HG03103 (cell line): ENCODE measurements around the gene USP28.

Experiments used
- ATAC-seq: cut with Tn5 transposase; IDR thresholded peaks from one replicate; pipeline ENCODE4 v1.9.1; 2021; ENCODE audit warnings: low read depth; ENCODE audit not compliant: unreplicated experiment

USP28 gene

DNA sequence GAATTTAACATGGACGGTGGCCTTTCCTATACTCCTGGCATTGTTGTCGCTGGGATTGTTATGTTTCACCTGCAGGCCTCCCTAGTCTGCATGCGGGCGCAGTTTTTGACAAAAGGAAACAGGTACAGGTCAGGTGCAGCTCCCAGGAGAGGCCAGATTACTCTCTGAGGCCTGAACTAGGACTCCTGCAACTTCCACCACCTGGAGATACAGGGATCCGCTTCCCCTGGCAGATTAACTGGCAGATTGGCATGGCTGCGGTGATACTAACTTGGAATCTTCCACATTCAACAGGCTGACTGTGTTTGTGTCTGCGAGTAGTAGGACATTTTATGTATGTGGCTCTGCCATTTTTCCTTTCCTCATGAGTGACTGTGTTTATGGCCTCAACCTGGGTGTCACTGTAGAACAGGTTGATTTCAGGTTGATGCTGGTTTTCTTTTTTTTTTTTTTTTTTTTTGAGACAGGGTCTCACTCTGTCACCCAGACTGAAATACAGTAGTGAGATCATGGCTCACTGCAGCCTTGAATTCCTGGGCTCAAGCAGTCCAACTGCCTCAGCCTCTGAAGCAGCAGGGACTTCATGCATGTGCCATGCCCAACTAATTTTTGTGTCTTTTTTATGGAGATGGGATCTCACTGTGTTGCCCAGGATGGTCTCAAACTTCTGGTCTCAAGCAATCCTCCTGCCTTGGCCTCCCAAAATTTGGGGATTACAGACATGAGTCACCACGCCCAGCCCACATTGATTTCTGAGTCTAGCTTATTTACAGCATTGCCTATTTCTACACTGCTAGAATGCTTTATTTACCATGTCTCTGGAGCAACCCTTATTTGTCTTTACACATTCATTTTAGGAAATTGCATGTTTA is 1.7 kb upstream of the USP28 start:
- no peak for ATAC-seq

DNA sequence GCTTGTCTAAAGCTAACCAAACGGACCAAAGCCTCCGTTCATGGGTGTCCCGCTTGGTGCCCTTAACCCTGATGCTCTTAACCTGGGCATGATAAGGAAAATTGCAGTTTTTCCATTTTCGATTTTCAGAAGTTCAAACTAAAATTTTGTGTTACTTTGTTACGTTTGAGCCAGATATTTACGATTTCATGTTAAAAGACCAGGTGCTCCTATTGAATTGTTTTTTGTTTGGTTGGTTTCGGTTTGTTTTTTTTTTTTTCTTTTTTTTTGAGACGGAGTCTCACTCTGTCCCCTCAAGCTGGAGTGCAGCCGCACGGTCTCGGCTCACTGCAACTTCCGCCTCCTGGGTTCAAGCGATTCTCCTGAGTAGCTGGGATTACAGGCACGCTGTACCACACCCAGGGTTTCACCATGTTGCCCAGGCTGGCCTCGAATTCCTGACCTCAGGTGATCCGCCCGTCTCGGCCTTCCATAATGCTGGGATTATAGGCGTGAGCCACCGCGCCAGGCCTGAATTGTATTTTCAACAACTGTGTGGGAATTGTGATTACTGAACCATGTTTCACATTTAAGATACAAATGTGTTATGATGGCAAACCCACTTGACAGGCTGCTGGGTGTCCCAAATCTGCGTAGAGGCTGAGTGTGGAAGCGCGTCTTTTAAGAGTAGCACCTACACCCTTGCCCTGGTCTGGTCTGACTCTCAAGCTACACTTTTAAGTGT is 864 bp upstream of the USP28 start:
- ATAC-seq: no peak

DNA sequence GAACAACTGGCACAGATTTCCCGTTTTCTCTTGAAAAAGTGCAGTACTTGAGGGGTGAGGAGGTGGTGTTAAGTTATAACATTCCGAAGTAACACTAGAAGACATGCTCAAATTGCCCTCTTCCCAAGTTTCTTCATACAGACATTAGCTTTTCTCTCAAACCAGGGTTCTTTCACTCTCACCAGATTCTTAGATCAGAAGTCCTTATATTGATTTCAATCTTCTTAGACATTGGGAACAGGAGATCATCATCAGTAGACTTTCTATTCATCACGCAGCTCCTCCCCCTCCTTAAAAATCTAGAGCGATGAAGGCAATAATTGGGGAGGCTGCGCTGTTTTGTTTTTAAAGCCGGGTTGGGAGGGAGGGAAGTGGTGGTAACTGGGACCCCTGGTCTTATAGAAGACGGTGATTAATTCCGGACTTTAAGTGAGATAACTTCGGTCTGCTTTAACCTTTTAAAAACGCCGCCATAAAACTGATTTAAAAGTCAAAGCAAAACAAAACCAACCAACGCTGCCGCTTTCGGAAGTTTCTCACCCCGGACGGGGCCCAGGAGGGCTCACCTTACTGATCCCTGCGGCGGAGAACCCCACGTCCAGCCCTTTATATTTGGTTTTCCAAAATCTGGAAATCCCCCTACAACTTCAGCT is 665 bp downstream of the USP28 start:
- ATAC-seq: peak; percentile 31

GRCh38 chr11:113874096-113874495 is 1.3 kb downstream of the USP28 start:
- ATAC-seq: no peak

DNA sequence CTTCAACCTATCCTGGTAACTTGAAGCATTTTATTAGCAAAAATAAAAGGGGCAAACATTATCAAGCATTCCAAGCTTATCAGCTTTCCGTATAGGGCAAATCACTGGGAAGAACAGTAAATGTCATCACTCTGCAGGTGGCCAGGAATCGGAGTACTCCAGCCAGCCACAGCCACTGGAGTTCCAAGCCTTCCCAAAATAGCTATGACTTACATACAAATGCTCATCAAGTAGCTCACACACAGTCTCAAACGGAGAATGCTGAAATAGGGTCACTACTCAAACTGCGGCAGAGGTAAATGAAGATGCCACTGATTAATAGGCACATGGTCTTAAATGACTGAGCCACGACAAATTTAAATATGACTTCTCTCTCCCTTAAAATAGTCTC is 2.1 kb downstream of the USP28 start:
- no peak for ATAC-seq

DNA sequence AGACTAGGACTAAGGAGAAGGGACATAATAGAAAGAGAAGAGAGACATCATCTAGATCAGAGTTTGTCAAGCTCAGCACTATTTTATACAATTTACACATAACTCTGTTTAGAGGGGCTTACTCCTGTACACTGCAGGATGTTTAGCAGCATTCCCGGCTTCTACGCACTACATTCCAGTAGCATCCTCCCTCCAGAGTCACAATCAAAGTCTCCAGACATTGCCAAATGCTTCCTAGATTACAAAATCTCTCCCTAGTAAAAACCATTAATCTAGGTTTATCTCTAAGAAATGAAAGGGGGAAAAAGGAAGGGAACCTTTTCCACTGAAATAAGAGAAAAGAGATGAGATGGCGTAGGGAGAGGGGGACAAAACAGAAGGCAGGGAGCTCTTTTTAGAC is 4.0 kb downstream of the USP28 start:
- no peak for ATAC-seq

DNA sequence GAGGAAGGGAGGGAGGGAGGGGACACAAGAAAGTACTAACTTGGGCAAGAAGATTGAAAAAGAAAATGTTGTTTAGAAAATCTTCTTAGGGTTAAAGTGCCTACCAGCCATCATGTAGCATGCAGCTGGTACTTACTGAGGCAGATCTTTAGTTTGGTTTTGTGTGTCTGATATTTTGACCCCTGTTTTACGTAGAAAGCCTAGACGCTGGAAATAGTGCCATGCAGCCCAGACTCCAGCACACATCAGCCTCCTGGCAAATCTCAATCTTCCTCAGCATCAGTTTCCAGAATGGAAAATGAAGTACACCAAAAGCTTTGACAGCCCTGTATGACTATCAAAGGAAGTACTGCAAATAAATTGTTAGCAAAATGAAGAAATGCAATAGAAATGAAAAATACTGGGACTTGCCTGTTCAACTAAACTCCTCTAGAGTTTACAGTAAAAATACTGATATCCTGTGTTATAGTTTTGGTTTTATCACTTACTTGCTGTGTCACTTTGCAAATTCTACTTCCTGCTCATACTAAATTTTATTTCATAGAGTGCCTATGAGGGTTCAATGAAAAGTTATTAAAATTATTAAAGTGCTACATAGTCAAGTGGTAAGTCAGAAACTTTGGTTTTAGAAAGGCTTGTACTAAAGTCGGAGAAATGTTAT is 7.4 kb downstream of the USP28 start:
- ATAC-seq: no peak

DNA sequence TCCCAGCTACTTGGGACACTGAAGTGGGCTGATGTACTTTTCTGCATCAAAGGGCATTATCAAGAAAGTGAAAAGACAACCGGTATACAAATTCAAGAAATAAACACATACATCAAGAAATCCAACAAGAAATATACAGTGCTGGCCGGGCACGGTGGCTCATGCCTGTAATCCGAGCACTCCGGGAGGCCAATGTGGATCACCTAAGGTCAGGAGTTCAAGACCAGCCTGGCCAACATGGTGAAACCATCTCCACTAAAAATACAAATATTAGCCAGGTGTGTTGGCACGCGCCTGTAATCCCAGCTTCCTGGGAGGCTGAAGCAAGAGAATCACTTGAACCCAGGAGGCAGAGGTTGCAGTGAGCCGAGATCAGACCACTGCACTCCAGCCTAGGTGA is 9.5 kb downstream of the USP28 start:
- no peak for ATAC-seq

DNA sequence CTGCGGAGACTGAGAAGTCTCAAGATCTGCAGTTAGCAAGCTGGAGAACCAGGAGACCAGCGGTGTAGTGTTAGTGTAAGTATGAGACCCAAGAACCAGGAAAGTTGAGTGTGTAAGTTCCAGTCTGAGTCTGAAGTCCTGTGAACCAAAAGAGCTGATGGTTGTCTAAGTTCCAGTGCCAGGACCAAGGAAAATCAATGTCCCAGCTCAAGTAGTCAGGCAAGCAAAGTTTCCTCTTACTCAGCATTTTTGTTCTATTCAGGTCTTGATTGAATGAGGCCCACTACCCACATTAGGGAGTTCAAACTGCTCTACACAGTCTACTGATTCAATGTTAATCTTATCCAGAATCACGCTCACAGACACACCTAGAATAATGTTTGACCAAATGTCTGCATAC is 11.0 kb downstream of the USP28 start:
- ATAC-seq: no peak

- no peak for ATAC-seq
These were observed 12.9 kb downstream of the USP28 start for GRCh38 chr11:113862435-113862834.

GRCh38 chr11:113859665-113860064 is 15.7 kb downstream of the USP28 start:
- no peak for ATAC-seq

DNA sequence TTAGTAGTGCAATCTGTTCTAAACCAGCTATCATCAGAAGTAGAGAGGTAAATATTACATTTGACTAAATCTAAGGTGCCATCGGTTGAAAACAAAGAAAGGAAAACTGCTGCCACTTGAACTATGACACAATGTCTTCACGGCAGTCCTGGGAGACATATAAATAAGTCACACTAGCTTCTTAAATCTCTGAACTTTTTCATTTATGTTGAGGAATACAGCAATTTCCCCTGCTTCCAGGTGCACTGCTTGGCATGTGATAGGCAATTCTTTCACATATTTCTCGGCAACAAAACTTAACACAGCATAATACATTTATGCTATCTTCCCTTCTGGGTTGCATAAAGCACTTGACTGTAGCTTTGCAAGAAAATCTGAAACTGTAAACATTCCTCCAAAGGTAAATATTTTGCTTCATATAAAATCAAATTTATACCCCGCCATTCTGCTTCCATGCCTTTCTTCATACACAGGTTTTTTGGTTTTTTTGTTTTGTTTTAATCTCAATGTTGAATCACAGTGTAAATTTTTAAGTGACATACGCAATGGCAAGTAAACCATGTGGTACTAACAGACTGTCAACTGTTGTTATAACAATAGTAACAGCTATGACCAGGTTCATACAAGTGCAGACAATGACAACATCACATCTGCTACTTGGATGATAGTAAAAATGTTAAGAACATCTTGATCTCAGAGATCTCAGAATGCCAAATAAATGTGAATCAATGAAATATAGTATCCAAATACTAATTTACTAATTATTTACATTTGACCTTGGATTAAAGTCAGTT is 18.2 kb downstream of the USP28 start:
- ATAC-seq: no peak

GRCh38 chr11:113855803-113856202 is 19.6 kb downstream of the USP28 start:
- ATAC-seq: no peak

- no peak for ATAC-seq
These were observed 25.2 kb downstream of the USP28 start for GRCh38 chr11:113850188-113850587.

GRCh38 chr11:113849713-113850112 is 25.7 kb downstream of the USP28 start:
- ATAC-seq: no peak

DNA sequence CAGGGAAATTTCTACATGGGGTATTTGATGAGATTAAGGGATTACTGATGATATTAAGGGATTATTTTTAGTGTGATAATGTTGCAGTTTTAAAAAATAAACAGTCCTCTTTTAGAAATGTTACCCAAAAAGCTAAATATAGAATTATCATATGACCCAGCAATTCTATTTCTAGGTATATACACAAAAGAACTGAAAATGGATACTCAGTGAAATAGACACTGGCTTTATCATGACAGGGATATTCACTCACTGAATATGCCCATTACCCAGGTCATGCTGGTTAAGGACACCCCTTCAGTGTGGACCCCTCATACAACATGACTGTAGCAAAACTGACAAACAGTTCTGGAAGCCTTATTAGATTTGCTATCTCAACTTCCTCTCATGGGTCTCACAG is 27.8 kb downstream of the USP28 start:
- ATAC-seq: no peak

DNA sequence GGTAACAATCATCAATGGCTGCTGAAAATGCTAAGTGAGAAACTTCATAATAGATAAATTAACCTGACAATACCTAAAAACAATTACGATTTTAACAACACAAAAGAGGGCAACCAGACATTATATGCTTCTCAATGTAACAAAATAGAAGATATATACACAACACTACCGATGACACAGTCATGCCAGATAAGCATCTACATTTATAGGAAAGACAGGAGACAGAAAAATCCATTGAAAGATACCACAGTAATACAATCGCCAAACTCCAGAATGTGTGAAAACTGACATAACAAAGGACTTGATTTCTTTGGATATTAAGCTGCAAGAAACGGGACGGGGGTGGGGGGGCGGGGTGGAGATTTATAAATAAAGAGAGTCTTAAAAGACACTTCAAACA is 28.3 kb downstream of the USP28 start:
- no peak for ATAC-seq

DNA sequence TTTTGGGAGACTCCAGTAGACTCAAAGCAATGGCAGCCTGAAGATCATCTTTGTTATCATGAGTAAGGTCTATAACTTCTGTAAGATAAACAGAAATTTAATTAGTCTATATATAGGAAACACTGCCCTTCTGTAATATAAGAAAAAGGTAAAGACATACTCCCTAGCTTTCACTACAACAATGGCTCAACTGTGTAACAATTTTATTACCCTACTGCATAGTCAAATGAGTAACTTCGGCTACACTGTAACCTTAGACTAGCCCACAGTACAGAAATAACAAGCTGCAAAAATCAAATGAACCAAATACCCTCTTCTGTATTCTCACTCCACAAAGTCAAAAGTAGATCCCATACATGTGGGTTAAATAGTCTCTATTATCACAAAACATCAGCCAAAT is 33.7 kb downstream of the USP28 start:
- ATAC-seq: no peak

DNA sequence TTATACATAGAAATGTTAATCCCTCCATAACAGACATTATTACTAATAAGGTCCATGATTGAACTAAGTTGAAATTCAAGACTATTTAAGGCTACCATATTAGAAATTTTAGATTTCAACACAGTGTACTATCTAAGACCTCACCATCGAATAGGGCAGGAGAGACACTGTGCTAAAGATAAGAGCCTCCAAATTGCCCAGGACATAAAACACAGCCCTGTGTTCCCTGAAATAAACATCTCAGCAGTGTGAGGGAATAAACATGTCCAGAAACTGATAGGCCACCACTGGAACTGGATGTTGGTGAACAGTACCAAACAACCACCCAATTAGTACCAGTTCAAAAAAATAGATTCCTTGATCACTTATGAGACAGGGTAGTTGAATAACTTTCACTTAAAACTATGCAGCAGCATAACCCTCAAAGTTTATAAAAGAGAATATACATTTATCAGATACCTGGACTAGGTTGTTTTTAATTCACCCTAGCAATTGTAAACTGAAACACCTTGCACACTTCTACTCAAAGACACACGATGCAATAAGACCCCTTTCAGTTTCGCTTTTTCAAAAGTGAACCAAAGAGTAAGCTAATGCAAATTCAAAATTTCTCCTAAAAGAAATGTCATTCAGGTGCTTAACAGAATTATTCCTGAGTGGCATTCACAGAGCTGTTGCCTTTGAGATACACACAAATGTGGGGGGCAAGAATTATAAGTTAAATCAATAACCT is 34.3 kb downstream of the USP28 start:
- ATAC-seq: no peak

DNA sequence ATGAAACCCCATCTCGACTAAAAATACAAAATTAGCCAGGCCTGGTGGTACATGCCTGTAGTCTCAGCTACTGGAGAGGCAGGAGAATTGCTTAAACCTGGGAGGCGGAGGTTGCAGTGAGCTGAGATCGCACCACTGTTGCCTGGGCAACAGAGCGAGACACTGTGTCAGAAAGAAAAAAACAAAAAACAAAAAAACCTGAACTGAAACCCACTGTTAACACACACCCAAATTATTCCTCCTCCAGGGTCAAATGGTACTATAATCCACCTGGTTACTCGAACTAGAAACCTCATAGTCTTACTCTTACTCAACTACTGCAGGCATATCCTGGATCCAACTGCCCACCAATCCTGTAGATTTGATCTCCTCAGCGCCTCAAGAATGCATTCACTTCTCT is 35.5 kb downstream of the USP28 start:
- peak; percentile 82 for ATAC-seq
